Measurements from ENCODE around the gene ARID1B.

The ARID1B gene

GRCh38 chr6:157259443-157259842 lies 482.3 kb downstream of the ARID1B start:
- Histone ChIP-seq H3K9me2 (replicated peaks; ENCODE audit: insufficient read depth, low read length) (no peaks in the 10 kb centered on the region), H3K9me3 (replicated peaks; ENCODE audit: insufficient read depth, low read length) (no peaks in the 10 kb centered on the region), H4K20me1 (ENCODE audit: insufficient read depth, low read length) (no peaks in the 10 kb centered on the region), H3F3A (ENCODE audit: insufficient read depth, low read length) (no peaks in the 10 kb centered on the region), H2AFZ (ENCODE audit: low read length) (no peak overlapping the region), H3K79me2 (ENCODE audit: low read length) (no peaks in the 10 kb centered on the region), H3K4me3 (ENCODE audit: low read length) (no peak overlapping the region), H3K4me2 (ENCODE audit: low read depth, low read length) (no peak overlapping the region), H3K9ac (ENCODE audit: low read length) (no peak overlapping the region), H3K4me1 (ENCODE audit: low read length) (no peaks in the 10 kb centered on the region), H3K27me3 (replicated peaks; ENCODE audit: insufficient read depth, low read length) (no peaks in the 10 kb centered on the region), H3K36me3 (replicated peaks; ENCODE audit: insufficient read depth, low read length) (no peaks in the 10 kb centered on the region), H3K27ac (ENCODE audit: low read length) (no peak overlapping the region)
- no peak for DNase-seq
- TF ChIP-seq EZH2 (optimal IDR thresholded peaks at IDR 0.05; ENCODE audit: low read depth, low read length) (no peak), EZH2phosphoT487 (IDR thresholded peaks at IDR 0.05; ENCODE audit: low read length) (no peak), CTCF (IDR thresholded peaks at IDR 0.05; ENCODE audit: low read length) (no peak)

Measured in MM.1S (cell line).